Limb (tissue), 2 donors: ENCODE measurements around the gene MIEF1.
"Not testable (repeated sequence)": the region's sequence is repeated elsewhere in the genome, so short reads cannot be mapped to it uniquely, and the experiment has no call there.

ENCODE experiments used
- DNase-seq, 2 donors: peaks; one replicate each; pipeline ENCODE4 v3.0.0-alpha.2; 2016; ENCODE audit errors: extremely low spot score in 2 of 2

Gene MIEF1

DNA sequence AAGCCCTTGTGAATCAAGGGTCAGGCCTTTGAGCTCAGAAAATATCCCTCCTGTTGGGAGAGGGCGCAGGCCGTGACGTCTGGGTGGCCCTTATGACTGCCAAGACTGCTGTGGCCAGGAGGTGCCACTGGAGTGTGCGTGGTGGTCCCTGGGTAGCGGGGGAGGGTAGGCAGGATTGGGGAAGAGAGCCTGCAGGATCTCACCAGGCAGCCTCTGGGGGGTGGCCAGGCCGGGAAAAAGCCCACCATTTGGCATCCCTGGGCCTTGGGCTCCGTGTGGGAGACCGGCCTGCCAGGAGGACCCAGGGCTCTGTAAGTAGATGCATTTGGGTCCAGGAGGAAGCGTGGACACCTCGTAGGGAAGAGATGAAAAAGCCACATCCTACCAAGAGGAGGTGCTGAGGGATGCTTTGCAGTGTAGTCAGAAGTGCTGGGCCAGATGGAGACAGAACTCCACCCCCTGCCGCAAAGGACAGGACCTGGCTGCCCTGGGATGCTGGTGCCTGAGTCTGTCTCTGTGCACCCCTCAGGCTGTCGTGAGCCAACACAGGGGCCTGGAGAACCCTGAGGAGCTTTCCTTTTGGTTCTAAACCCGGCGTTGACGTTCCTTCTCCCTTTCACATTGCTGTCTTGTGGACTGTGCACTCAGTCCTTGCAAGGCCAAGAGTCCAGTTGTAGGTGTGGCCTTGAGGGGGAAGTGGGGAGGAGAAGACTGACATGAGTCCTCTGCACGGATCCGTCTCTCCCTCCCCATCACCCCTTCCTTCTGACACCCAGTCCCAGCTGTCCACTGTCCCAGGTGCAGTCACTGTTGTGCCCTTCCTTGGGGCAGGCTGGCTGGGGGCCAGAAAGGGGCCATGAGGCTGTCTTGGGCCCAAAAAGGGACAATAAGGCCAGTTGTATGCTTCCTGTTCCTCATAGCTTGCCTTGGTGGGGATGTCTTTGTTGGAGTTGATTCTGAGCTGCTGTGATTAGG lies 12.7 kb upstream of the MIEF1 start:
- DNase-seq = no peak

DNA sequence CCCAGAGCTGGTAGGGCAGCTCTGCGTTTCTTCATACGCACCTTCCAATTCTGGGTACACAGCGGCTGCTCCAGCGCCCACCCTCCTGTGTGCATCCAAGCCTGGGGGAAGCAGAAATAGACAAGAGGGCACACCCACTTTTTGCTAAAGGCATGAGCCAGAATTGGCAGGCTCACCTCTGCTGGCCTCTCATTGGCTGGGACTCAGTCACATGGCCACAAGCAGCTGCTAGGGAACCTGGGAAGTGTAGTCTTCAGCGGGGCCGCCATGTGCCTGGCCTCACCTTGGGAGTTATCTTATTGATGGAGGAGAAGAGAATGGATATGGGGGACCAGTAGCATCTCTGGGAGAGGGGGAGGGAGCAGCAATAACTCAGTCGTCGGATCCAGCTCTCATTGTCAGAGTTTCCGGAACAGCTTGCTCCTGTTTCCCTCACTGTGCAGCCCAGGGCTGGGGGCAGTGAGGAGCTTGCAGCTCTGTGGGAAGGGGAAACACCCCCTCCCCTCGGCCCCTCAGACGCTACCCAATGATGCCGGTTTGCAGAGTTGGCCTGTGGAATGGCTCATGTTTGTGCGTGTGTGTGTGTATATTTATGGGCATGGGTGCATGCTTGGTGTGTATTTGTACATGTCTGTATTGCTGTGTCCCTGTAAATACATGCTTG lies 11.8 kb upstream of the MIEF1 start:
- peak; percentile 69 to 78 for DNase-seq

DNA sequence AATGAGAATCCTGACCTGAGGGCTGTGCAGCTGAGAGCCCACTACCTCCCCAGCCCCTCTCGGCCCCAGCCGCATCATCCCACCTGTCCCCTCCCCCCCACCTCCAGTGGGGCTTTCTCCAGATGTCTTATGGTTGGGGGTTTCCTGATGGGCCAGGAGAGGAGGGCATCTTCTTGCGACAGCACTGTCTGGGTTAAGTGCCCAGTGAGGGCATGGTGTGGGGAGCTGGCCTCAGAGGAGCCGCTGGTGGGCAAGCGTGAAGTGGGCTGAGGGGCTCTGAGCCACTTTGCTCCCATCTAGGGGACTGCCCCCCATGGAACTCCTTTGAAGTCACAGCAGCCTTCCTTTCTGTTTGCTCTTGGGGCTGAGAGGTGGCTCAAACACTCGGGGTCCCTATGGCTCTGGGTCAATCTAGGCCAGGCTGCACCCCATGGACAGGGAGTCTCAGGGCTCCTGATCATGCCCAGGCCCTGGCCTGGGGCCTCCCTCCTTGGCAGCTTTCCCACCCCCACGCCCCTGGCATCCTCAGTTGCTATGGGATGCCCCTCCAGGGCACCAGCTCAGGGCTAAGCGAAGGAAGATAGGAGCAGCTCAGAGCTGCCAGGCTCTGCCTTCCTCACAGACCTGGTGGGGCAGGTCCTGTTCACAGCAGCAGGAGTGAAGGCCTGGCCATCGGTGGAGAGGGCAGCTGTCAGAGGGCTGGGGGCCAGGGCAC lies 11.0 kb upstream of the MIEF1 start:
- DNase-seq = no peak

DNA sequence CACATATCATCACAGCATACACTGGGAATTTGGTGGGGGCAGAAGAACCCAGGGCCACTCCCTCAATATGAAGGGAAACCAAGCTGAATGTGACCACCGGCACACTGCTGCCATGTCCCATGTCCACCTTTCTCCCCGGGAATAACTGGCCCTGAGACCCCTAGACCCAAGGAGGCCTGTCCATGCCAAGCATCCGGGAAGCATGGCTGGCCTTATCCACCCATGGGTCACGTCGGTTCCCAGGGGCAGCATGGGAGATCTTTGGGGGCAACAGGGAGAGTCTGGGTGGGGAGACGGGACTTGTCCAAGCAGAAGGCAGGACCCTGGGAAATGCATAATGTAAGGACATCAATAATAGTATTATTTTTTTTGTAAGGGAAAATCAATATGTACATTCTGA lies 10.4 kb upstream of the MIEF1 start:
- no peak for DNase-seq

DNA sequence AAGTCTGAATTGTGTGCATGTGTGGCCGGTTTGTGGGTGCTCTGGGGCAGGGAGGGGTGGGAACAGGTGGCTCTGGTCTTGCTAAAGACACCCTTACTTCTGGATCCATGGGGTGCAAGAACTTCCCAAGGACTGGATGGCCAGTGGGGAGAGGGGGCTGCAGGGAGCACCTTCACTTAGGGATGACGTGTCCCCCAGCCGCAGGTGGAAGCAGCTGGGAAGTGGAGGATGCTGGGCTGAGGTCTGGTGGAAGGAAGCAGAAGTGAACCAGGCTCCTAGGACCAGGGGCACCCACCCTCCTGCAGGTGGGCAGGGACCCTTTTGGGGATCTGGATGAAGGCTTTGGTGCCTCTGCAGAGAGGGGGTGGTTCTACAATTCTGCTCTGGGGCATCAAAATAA lies 9.9 kb upstream of the MIEF1 start:
- no peak for DNase-seq

DNA sequence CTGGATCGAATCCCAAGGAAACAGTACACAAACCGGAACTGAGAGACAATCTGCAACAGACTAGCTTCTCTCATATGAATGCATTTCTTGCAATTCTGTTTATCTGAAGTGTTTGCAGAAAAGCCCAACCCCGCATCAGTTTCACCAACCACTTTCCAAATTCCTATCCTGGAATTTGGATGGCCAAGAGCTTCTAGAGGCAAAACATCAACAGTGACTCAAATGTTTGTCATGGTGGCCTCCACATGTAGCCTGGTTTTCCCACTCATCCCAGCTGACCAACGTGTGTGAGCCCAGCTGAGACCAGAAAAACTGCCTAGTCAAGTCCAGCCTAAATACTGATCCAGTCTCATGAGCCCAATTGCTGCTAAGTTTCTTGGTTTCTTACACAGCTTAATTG lies 8.3 kb upstream of the MIEF1 start:
- DNase-seq = no peak

DNA sequence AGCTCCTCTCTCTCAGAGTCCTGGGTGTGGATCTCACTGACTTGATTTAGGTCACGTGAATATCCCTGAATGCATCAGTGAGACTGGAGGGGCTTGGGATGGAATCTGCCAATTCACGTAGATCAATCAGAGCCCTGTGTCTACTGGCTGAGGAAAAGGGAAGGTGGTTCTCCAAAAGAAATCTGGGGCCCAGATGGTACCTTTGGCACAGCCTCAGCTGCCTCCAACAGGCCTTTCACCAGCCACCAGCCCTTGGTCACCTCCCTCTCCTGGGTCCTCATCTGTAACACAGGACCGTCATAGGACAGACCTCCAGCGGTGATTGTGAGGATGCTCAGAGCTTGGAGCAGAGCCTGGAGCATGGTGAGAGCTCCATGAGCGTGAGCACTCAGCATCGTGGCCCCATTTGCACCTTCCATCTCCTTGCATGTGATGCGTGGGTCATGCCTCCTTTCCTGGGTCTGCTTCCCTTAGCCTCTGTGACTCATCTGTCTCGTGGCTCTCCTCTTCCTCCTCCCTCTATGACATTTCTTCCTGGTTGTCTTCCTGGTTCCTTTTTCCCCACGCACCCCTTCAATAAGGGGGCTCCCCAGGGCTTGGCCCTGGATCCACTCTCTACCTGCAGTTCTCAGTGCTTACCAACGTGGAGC lies 7.5 kb upstream of the MIEF1 start:
- no peak for DNase-seq

DNA sequence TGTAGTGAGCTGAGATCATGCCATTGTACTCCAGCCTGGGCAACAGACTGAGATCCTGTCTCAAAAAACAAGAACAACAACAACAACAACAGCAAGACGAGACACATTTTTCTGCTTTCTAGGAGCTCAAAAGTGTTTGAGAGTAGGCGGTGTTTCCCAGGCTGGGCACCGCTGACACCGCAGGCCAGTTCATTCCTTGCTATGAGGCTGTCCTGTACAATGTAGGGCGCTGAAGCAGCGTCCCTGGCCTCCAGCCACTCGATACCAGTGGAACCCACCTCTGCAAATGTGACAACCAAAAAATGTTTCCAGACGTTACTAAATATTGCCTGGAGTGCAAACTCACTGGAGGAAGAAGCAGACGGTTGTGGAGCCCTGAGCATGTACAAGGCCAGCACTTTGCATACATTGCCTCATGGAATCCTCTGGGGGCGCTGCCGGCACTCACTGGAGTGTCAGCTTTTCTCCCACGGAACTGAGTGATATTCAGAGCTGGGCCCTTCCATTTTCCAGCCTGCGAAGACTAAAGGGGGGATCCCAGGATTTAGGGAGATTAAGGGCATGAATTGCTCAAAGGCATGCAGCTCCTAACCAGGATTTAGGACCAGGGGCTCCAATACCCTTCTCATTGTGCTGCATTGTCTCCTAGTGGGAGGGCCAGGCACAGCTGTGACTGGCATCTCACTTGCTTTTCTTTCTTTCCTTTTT lies 5.8 kb upstream of the MIEF1 start:
- DNase-seq = peak; percentile 56 to 78

DNA sequence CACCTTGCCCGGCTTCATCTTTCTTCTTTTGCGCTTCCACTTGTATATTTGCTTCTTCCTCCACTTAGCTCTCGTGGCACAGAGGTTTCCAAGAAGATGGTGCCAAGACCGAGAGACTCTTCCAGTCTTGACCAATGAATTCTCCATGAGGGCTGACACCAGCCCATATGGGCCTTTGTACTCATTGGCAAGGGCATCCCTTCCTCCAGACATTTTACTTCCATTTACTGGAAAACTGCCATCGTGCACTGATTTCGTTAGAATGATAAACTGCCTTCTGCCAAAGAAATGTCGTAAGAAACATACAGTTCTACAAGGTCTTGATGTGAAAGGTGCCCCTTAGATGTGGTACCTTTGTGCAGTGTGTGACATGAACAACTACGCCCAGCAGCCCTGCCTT lies 4.7 kb upstream of the MIEF1 start:
- DNase-seq = no peak

DNA sequence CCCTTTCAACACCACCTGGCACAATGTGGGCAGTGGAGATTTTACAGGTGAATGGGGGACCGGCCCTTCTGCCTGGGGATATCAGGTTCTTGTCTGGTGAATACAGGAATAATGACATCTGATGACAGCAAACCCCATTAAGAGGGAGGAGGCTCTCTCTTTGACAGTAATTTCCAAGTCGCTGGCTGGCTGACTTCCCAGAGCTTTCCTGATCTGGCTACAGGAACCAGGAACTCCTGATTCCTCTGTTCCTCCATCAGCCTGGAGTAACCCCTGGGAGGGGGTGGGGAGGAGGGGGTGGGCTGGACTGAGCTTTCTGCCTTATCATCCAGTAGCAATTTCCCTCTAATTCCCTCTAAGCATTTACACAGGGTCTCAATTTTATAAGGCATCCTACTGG lies 3.7 kb upstream of the MIEF1 start:
- no peak for DNase-seq

DNA sequence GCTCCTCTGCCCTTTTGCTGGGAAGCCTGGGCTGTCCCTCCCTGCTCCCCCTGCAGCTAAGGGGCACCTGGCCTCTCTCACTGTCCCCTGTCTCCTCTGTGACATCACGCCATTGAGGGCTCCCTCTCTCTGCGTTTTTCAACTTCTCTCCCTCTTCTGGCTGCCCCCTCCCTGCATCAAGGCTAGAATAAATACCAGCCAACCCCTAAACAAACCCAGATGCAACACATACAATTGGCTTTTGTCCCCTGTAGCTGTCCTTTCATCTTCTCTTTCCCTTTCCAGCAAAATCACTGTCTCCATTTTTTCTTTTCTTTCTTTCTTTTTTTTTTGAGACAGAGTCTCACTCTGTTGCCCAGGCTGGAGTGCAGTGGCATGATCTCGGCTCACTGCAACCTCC lies 3.3 kb upstream of the MIEF1 start:
- DNase-seq = no peak

DNA sequence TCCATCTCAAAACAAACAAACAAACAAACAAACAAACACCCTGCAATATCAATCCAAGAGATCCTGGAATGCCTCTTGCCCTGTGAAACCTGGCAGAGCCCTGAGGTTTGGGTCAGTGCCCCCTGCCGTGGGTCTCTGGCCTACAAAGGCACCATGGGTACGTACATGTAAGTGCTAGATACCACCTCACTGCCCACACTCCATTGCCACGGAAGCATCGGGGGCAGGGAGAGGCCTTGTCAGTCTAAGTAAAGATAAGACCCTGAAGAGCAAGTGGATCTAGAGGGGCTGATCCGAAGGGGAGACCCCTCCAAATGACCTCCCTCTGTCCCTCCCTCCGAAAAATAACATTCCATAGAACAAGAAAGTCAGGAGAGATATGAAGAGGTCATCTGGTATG lies 2.0 kb upstream of the MIEF1 start:
- no peak for DNase-seq

DNA sequence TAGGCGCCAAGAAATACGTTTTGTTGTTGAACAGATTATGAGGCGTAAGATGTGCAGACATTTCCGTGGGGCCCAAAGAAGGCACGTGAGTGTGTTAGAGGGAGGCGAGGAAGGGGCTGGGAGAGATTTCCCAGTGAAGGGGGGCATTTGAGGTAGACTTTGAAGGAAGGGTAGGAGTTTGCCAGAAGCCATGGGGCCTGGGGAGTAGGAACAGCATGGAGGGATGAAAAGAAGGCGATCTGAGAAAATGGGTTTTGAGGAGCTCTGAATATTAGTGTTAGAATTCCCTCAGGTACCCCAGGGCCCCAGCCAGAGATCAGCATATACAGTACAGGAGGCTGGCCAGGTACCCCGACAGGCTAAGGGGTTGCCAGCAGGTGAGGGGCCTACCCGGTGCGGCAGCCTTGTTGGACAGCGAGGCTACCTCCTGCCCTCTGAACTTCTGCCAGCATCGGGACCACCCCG lies 414 bp upstream of the MIEF1 start:
- DNase-seq = no peak

DNA sequence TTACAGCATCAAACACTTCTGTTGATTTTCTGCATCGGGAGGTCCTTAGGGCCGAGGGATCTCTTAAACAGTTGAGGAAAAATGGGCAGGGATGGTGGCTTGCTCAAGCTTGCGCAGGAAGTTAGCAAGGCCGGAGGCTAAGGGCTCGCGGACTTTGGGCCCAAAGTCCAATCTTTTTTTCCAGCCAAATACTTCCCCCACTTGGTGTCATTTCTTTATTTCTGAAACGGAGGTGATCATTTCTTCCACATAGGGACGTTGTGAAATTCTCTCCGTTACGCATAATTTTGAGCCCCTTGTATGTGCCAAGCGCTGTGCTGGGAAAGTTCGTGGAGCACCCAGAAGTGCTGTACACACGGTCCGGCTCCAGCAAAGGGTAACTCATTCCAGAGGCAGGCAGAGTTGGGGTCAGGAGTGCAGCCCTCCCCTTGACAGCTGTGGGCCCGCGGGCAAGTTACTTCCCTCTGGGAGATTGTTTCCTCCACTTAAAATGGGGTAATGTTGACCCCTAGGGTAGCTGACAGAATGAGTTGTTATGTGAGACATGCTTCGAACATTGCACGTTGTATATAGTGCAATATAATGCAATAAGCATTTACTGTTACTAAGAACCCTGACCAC lies 809 bp downstream of the MIEF1 start:
- no peak for DNase-seq

DNA sequence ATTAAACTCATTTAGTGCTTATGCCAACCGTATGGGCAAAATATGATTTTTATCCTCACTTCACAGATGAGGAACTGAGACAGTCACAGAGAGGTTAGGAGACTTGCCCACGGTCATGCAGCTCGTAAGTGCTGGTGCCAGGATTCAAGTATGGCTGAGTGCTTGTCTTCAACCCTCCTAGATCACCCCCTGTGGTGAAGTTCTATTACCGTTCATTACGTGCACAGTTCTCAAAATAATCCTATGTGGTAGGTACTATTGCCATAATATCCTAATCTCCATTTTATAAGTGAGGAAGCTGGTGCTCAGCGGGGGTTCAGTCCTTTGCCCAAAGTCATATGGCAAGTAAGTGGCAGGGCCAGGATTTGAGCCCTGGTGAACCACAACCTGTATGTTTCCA lies 1.5 kb downstream of the MIEF1 start:
- DNase-seq = no peak

DNA sequence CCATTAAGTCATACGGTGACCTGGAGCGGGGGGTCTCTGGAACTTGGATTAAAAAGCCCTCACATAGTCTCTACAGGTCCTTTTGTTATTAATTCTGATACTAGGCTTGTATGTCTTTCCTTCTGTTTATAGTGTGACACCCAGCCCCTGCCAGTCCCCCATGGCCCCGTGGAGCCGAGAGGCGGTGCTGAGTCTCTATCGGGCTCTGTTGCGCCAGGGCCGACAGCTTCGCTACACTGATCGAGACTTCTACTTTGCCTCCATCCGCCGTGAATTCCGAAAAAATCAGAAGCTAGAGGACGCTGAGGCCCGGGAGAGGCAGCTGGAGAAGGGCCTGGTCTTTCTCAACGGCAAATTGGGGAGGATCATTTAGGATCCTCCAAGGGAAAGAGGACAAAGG lies 2.0 kb downstream of the MIEF1 start:
- no peak for DNase-seq

DNA sequence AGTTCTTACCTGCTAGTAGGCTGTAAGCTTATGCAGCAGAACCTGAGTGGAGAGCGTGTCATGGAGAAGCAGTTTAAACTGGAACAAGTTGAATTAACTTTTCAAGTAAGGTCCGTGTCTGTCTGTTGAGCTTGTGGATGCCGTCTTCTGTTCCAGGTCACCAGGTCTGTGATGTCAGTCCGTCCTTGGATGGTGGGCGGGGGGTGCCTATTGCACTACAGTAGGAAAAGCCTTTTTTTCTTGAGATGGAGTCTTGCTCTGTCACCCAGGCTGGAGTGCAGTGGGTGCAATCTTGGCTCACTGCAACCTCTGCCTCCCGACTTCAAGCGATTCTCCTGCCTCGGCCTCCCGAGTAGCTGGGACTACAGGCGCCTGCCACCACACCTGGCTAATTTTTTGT lies 4.9 kb downstream of the MIEF1 start:
- DNase-seq = not testable (repeated sequence)

DNA sequence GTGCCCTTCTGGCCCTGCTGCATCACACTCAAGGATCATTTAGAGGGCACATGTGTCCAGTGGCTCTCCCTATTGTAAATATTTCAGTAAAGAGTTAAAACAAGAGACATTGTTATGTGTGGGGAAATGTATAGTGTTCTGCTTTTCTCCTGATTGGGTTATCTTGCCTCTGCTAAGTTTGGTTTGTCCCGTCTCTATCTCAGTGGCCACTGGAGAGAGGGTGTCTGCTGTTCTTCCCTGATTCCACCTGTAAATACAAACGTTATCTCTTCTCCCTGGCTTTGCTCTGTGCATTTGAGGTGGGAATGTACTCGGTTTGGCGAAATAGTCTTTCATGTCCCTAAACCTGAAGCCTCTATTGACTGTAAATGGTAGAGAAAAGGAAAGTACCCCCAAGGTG lies 6.3 kb downstream of the MIEF1 start:
- DNase-seq = no peak

DNA sequence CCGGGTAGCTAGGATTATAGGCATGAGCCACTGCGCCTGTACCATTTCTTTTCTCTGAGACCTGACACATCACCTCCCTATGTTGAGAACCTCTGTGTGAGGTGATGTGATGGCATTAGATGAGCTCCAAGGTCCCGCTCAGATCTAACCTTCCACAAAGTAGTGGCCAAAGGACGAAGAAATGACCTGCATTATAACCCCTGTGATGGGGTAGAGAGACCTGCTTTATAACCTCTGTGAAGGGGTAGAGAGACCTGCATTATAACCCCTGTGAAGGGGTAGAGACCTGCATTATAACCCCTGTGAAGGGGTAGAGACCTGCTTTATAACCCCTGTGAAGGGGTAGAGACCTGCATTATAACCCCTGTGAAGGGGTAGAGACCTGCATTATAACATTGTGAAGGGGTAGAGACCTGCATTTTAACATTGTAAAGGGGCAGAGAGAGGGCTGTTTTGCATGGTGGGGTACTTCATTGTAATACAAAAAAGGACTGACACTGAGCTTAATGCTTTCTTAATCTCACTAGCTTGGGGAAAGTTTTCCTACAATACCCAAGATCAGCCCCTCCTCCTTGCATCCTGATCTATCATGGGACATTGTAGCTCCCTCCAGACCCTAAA lies 8.5 kb downstream of the MIEF1 start:
- DNase-seq = no peak

DNA sequence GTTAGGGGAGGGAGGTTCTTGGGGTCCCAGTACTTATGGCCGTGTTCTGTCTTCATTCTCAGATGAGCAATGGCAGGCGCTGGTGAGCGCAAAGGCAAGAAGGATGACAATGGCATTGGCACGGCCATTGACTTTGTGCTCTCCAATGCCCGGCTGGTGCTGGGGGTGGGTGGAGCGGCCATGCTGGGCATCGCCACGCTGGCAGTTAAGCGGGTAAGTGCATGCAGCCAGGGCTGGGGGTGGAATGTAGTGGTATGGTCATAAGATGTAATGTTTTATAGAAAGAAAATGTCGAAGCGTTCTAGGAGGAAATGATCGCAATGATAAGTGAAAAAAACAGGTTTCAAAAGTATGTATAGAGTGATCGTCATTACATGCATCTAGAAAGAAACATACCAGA lies 9.1 kb downstream of the MIEF1 start:
- no peak for DNase-seq
